GM21447 (cell line): ENCODE results near the gene ZNHIT3.

Experiments used
- ATAC-seq: cut with Tn5 transposase; IDR thresholded peaks from one replicate; pipeline ENCODE4 v1.9.1; 2021; ENCODE audit not compliant: unreplicated experiment

The ZNHIT3 gene

DNA sequence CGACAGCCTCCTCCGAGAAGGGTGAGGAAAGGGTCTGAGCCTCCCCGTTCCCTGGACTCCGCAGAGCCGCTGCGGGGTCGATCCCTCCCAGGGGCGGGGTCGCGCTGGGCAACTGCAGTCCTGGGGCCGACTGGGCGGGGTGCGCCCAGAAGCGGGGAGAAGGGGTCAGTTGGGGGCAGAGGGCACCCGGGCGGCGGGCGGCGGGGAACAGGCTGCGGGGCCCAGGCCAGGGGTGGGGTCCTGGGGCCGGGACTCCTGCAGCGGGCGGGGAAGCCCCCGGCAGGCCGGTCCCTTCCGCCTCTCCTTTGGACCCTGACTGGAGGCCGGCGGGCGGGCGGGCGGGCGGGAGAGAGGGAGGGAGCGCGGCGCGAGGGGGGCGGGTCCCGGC is 58.6 kb downstream of the ZNHIT3 start:
- ATAC-seq: peak; percentile 21
